A549 (cell line): ENCODE data around the gene PTPRG. TPM values are rescaled to one million over a fixed set of nuclear protein-coding genes. Genes with fewer than 3 reads are reported as not detected.

ENCODE experiments used
- ATAC-seq, 2 experiments: fragments of 200-7000 bp in 1 of 2; fragments of >200 bp in 1 of 2; cut with Nextera tagmentation in 1 of 2; cut with Tn5 transposase in 1 of 2; 3 replicates each; pipeline versions ENCODE4 v1.8.0 to v1.9.1; 2018 to 2020; ENCODE audit warnings: mild to moderate bottlenecking in 1 of 2, moderate library complexity in 1 of 2
- CTCF ChIA-PET: fragments of 300-600 bp; sonication (Branson Sonifier 250); formaldehyde crosslinking; extraction: SDS; loops from one replicate; lab custom pipeline; 2021; ENCODE audit warnings: antibody characterized with exemption, inconsistent platforms; lab: Yijun Ruan, JAX
- POLR2A ChIA-PET: fragments of 350-600 bp; formaldehyde crosslinking; extraction: SDS; loops from one replicate; lab custom pipeline; 2021; ENCODE audit warnings: antibody characterized with exemption, inconsistent platforms; lab: Yijun Ruan, JAX
- DNase-seq, 2 experiments: peaks; one replicate each; pipeline versions ENCODE4 v3.0.0 to v3.0.0-alpha.2; 2011 to 2016; ENCODE audit warnings: low read depth in 1 of 2, low spot score in 1 of 2
- FAIRE-seq: peaks from 2 replicates; lab custom pipeline; 2011; peaks lifted over from hg19 to GRCh38; lab: Jason Lieb, UNC
- H3K27ac ChIP-seq, 2 experiments: fragments of >200 bp; sonication (Bioruptor Twin); formaldehyde crosslinking; 3 replicates each; pipeline ENCODE4 v1.5.1; 2016 to 2017
- H3K4me1 ChIP-seq: fragments of >200 bp; sonication (Bioruptor Twin); formaldehyde crosslinking; 3 replicates; pipeline ENCODE4 v1.6.1; 2016
- H3K4me2 ChIP-seq: fragments of >200 bp; sonication (Bioruptor Twin); formaldehyde crosslinking; 3 replicates; pipeline ENCODE4 v1.6.1; 2016
- H3K4me3 ChIP-seq: fragments of >200 bp; sonication (Bioruptor Twin); formaldehyde crosslinking; 3 replicates; pipeline ENCODE4 v1.5.1; 2016
- H3K9me3 ChIP-seq: fragments of >200 bp; sonication (Bioruptor Twin); formaldehyde crosslinking; 3 replicates; pipeline ENCODE4 v1.6.1; 2016
- BHLHE40 ChIP-seq: IDR thresholded peaks from 2 replicates; pipeline ENCODE4 v1.6.1; 2012; ENCODE audit warnings: low read depth, low read length, inconsistent platforms
- CBX2 ChIP-seq: fragments of 200-600 bp; sonication (generic); IDR thresholded peaks from 2 replicates; pipeline ENCODE4 v1.6.1; 2016; ENCODE audit warnings: low read depth, mild to moderate bottlenecking, borderline replicate concordance
- E2F6 ChIP-seq: IDR thresholded peaks from 2 replicates; pipeline ENCODE4 v1.6.1; 2012; ENCODE audit warnings: low read depth, borderline replicate concordance
- EHF ChIP-seq: fragments of 250-450 bp; sonication (Bioruptor Pico); IDR thresholded peaks from 2 replicates; pipeline ENCODE4 v1.5.0; 2020; ENCODE audit warnings: mild to moderate bottlenecking
- EP300 ChIP-seq, 2 experiments: fragments of >200 bp; sonication (Bioruptor Twin); formaldehyde crosslinking; IDR thresholded peaks; 2 replicates in 1 of 2; 3 replicates in 1 of 2; pipeline ENCODE4 v1.6.1; 2016 to 2017
- FOXS1 ChIP-seq: fragments of 250-450 bp; sonication (Bioruptor Pico); IDR thresholded peaks from 2 replicates; pipeline ENCODE4 v1.5.0; 2020; ENCODE audit warnings: mild to moderate bottlenecking, moderate library complexity
- HOXA7 ChIP-seq: fragments of 250-450 bp; sonication (Bioruptor Pico); IDR thresholded peaks from 2 replicates; pipeline ENCODE4 v1.5.0; 2020; ENCODE audit warnings: mild to moderate bottlenecking, moderate library complexity
- JUN ChIP-seq, 2 experiments: fragments of >200 bp; sonication (Bioruptor Twin); formaldehyde crosslinking; IDR thresholded peaks; 2 replicates in 1 of 2; 3 replicates in 1 of 2; pipeline ENCODE4 v1.6.1; 2016 to 2017
- JUNB ChIP-seq: fragments of >200 bp; sonication (Bioruptor Twin); formaldehyde crosslinking; IDR thresholded peaks from 2 replicates; pipeline ENCODE4 v1.6.1; 2016
- NR3C1 ChIP-seq: fragments of >200 bp; sonication (Bioruptor Twin); formaldehyde crosslinking; IDR thresholded peaks from 3 replicates; pipeline ENCODE4 v1.6.1; 2017
- PHF8 ChIP-seq: fragments of 200-600 bp; sonication (generic); IDR thresholded peaks from 2 replicates; pipeline ENCODE4 v1.6.1; 2016; ENCODE audit warnings: low read depth, mild to moderate bottlenecking, antibody characterized with exemption, moderate library complexity, borderline replicate concordance
- POLR2AphosphoS2 ChIP-seq: conservative IDR thresholded peaks from 2 replicates; pipeline ENCODE4 v1.6.1; 2012; ENCODE audit warnings: low read length, improper control_type of control experiment, inconsistent platforms
- RAD21 ChIP-seq, 2 experiments: fragments of >200 bp in 1 of 2; sonication (Bioruptor Twin) in 1 of 2; formaldehyde crosslinking in 1 of 2; IDR thresholded peaks in 1 of 2; conservative IDR thresholded peaks in 1 of 2; 2 replicates in 1 of 2; 3 replicates in 1 of 2; pipeline ENCODE4 v1.6.1; 2012 to 2018; ENCODE audit warnings: inconsistent platforms in 1 of 2
- RARB ChIP-seq: fragments of 250-450 bp; sonication (Bioruptor Pico); IDR thresholded peaks from 2 replicates; pipeline ENCODE4 v1.8.0; 2021; ENCODE audit warnings: mild to moderate bottlenecking, moderate library complexity
- SREBF2 ChIP-seq: fragments of 450-650 bp; IDR thresholded peaks from 2 replicates; pipeline ENCODE4 v1.6.1; 2014; ENCODE audit warnings: mild to moderate bottlenecking, moderate library complexity
- TP53 ChIP-seq: fragments of 250-450 bp; sonication (Bioruptor Pico); IDR thresholded peaks from 2 replicates; pipeline ENCODE4 v1.5.0; 2021; ENCODE audit warnings: mild to moderate bottlenecking, moderate library complexity
- ZC3H11A ChIP-seq: fragments of 450-650 bp; IDR thresholded peaks from 2 replicates; pipeline ENCODE4 v1.6.1; 2014; ENCODE audit warnings: antibody characterized with exemption, mild to moderate bottlenecking
- ZNF302 ChIP-seq: fragments of 250-450 bp; sonication (Bioruptor Pico); IDR thresholded peaks from 2 replicates; pipeline ENCODE4 v1.9.0; 2021; ENCODE audit warnings: inconsistent platforms, mild to moderate bottlenecking, moderate library complexity
- WGBS: methylation state at CpG from one replicate; pipeline ENCODE4 v1.1.6; 2017; ENCODE audit errors: missing lambda C conversion rate; 5-methylcytosine and 5-hydroxymethylcytosine counted together
- polyA plus RNA-seq, 4 experiments: library from polyadenylated mRNA; depleted of rRNA in 3 of 4; stranded (reverse); fragments of >200 nt; fragmentation: RNase III in 1 of 4; extraction: RNeasy Plus Mini Kit Qiagen cat#74134 plus additional on column Dnase treatment in 1 of 4; gene quantifications; 2 replicates in 3 of 4; 3 replicates in 1 of 4; pipeline ENCODE4 v1.2.3, GENCODE V29; 2011 to 2017
- TF ChIP-seq, protein P1 (sequence below): fragments of 250-450 bp; sonication (Bioruptor Pico); IDR thresholded peaks from 2 replicates; pipeline ENCODE4 v1.5.0; 2021; ENCODE audit warnings: mild to moderate bottlenecking, moderate library complexity, borderline replicate concordance
- TF ChIP-seq, protein P2 (sequence below): fragments of >200 bp; sonication (Bioruptor Twin); formaldehyde crosslinking; IDR thresholded peaks from 3 replicates; pipeline ENCODE4 v1.5.1; 2016

The PTPRG gene
- polyA plus RNA-seq, 2 of the 4 experiments (the other 2 are of a cell fraction), result 4.5 to 4.8 TPM

DNA sequence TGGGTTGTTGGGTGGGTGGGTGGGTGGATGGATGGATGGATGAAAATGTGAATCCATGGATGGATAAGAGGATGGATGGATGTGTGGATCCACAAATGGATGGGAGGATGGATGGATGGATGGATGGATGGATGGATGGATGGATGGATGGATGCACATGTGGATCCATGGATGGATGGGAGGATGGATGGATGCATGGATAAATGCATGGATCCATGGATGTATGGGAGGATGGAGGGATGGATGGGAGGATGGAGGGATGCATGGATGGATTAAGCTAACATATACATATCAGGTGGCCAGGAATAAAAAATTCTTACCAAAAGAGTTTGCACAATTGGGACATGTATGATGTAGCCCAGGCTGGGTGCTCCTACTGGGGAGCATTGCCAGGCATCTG, 616.7 kb downstream of the PTPRG start:
- FAIRE-seq, result no peak
- Histone ChIP-seq H3K4me1 (no peaks in the 10 kb centered on the region), H3K27ac (no peak overlapping the region)
- POLR2A ChIA-PET, result no interaction called here
- no peak for TF ChIP-seq RAD21 (conservative IDR thresholded peaks at IDR 0.05 in 1 of 2, IDR thresholded peaks at IDR 0.05 in 1 of 2)
- TF ChIP-seq, all 56 proteins: peak for 0
- no peak overlapping the region for H3K4me3 ChIP-seq
- H3K9me3 ChIP-seq, result no peaks in the 10 kb centered on the region
- CTCF ChIA-PET, result interaction anchor here (1.5 kb wide), 1 partner anchor 9 kb away, joined by 3 read pairs; no protein-coding TSS in a partner anchor
- no peak for ATAC-seq
- no peak for DNase-seq
- no peak overlapping the region for H3K4me2 ChIP-seq

DNA sequence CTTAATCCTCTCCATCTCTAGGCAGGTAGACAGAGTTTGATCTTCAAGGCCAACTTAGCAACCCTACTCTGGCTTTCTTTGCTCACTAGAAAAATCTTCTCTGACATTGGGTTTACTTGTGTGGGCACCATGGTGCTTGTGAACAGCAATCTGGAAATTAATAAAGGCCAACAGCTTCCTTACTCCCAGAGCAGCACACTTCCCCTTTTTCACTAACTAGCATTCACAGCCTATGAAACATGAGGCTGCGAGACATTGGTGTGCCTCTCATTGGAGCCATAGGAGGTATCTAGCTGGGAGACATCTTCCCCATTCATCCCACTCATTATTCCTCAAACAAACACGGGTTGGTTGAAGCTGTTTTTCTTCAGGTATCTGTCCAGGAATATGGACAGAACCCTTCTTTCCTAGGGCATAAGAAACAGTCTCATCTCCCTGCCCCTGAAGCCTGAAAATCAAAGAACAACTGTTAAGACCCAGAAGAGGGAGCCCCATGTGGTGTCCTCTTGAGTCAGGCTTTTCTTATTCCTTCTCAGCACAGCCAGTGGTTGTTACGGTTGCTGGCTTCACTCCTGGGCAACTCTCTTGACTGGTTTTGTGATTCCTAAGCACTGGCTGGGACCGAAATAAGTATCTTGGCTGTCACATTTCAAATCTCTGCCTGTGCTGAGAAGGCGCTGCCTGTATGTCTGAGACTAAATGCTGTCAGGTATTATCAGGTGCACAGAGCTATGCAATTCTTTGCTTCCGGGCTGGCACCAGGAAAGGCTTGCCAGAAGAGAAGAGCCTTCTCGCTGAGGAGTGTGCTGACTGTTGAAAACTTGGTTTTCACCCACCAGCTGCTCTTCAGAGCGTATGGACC, 617.6 kb downstream of the PTPRG start:
- DNase-seq (no peak), FAIRE-seq (no peak), ATAC-seq (no peak)
- no peak for TF ChIP-seq FOXS1 (CRISPR knock-in tag)
- Histone ChIP-seq H3K4me2 (no peak overlapping the region), H3K4me1 (no peaks in the 10 kb centered on the region), H3K4me3 (no peak overlapping the region), H3K27ac (no peak overlapping the region), H3K9me3 (no peaks in the 10 kb centered on the region)
- ChIA-PET CTCF (interaction anchor here (1.5 kb wide), 1 partner anchor 8 kb away, joined by 3 read pairs; no protein-coding TSS in a partner anchor), POLR2A (no interaction called here)
- 36% methylated on average over 8 of the region's 8 CpGs for WGBS

DNA sequence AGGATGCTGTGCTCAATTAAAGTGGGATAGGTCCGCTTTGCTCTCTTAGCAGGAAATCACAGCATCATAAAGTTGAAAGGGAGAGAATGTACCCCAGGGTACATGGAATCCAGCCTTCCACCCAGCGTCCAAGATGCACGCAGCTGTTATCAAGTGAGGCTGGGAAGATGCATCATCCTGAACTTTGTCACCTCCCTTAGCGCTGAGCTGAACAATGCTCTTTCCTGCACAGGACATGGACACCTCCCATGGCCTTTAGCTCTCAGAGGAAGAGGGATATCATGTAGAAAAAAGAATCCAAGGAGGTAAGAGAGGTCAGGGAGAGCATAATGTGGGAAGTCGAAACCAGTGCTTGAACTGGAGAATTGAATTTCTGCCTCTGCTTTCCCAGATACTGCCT, 619.1 kb downstream of the PTPRG start:
- TF ChIP-seq CBX2 (no peak), JUNB (no peak)
- TF ChIP-seq, protein P1, sequence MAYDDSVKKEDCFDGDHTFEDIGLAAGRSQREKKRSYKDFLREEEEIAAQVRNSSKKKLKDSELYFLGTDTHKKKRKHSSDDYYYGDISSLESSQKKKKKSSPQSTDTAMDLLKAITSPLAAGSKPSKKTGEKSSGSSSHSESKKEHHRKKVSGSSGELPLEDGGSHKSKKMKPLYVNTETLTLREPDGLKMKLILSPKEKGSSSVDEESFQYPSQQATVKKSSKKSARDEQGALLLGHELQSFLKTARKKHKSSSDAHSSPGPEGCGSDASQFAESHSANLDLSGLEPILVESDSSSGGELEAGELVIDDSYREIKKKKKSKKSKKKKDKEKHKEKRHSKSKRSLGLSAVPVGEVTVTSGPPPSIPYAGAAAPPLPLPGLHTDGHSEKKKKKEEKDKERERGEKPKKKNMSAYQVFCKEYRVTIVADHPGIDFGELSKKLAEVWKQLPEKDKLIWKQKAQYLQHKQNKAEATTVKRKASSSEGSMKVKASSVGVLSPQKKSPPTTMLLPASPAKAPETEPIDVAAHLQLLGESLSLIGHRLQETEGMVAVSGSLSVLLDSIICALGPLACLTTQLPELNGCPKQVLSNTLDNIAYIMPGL (CRISPR knock-in tag), result no peak
- Histone ChIP-seq H3K9me3 (no peaks in the 10 kb centered on the region), H3K4me3 (no peak overlapping the region), H3K4me1 (no peaks in the 10 kb centered on the region), H3K4me2 (no peak overlapping the region), H3K27ac (no peak overlapping the region)
- POLR2A ChIA-PET, result no interaction called here
- ATAC-seq (no peak), DNase-seq (no peak), FAIRE-seq (no peak)
- CTCF ChIA-PET, result interaction anchor here (0.9 to 1.0 kb wide), 2 partner anchors 21 to 651 kb away, joined by 3 read pairs; no protein-coding TSS in a partner anchor
- 37% methylated on average over 5 of the region's 5 CpGs for WGBS

GRCh38 chr3:62183087-62183486, 621.7 kb downstream of the PTPRG start:
- TF ChIP-seq NR3C1, result no peak
- no peak for TF ChIP-seq BHLHE40
- no peak for TF ChIP-seq E2F6
- TF ChIP-seq JUNB, result no peak
- no peak for TF ChIP-seq SREBF2
- TF ChIP-seq RAD21 (conservative IDR thresholded peaks at IDR 0.05 in 1 of 2, IDR thresholded peaks at IDR 0.05 in 1 of 2), result no peak
- TF ChIP-seq EHF (CRISPR knock-in tag), result no peak
- TF ChIP-seq POLR2AphosphoS2, result no peak
- no peak for TF ChIP-seq JUN (IDR thresholded peaks at IDR 0.05)
- no peak for TF ChIP-seq TP53
- no peak for TF ChIP-seq HOXA7 (CRISPR knock-in tag)
- no peak for TF ChIP-seq RARB (CRISPR knock-in tag)
- TF ChIP-seq, protein P2, sequence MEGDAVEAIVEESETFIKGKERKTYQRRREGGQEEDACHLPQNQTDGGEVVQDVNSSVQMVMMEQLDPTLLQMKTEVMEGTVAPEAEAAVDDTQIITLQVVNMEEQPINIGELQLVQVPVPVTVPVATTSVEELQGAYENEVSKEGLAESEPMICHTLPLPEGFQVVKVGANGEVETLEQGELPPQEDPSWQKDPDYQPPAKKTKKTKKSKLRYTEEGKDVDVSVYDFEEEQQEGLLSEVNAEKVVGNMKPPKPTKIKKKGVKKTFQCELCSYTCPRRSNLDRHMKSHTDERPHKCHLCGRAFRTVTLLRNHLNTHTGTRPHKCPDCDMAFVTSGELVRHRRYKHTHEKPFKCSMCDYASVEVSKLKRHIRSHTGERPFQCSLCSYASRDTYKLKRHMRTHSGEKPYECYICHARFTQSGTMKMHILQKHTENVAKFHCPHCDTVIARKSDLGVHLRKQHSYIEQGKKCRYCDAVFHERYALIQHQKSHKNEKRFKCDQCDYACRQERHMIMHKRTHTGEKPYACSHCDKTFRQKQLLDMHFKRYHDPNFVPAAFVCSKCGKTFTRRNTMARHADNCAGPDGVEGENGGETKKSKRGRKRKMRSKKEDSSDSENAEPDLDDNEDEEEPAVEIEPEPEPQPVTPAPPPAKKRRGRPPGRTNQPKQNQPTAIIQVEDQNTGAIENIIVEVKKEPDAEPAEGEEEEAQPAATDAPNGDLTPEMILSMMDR, result no peak
- TF ChIP-seq ZNF302 (CRISPR knock-in tag), result no peak
- no peak for TF ChIP-seq ZC3H11A
- TF ChIP-seq PHF8, result no peak
- no peak for TF ChIP-seq EP300 (IDR thresholded peaks at IDR 0.05)
- Histone ChIP-seq H3K4me1 (no peaks in the 10 kb centered on the region), H3K4me3 (no peak overlapping the region), H3K4me2 (no peak overlapping the region), H3K9me3 (no peaks in the 10 kb centered on the region), H3K27ac (no peak overlapping the region)
- ATAC-seq (no peak), DNase-seq (no peak), FAIRE-seq (no peak)
- POLR2A ChIA-PET, result no interaction called here
- WGBS, result 43% methylated on average over 8 of the region's 8 CpGs
- CTCF ChIA-PET, result no interaction called here
